Hematopoietic multipotent progenitor cell treated with erythropoietin and hydrocortisone succinate and interleukin-3 and kit ligand, for 17 days (in vitro differentiated cells): ENCODE results near the gene HIP1R.
A peak's percentile ranks its signal among the peaks of the same experiment; 100 is the strongest.
"Not testable (repeated sequence)": the region's sequence is repeated elsewhere in the genome, so short reads cannot be mapped to it uniquely, and the experiment has no call there.

Experiments
- DNase-seq: peaks from one replicate; pipeline ENCODE4 v3.0.0-alpha.2; 2015; ENCODE audit warnings: low spot score

HIP1R gene, protein sequence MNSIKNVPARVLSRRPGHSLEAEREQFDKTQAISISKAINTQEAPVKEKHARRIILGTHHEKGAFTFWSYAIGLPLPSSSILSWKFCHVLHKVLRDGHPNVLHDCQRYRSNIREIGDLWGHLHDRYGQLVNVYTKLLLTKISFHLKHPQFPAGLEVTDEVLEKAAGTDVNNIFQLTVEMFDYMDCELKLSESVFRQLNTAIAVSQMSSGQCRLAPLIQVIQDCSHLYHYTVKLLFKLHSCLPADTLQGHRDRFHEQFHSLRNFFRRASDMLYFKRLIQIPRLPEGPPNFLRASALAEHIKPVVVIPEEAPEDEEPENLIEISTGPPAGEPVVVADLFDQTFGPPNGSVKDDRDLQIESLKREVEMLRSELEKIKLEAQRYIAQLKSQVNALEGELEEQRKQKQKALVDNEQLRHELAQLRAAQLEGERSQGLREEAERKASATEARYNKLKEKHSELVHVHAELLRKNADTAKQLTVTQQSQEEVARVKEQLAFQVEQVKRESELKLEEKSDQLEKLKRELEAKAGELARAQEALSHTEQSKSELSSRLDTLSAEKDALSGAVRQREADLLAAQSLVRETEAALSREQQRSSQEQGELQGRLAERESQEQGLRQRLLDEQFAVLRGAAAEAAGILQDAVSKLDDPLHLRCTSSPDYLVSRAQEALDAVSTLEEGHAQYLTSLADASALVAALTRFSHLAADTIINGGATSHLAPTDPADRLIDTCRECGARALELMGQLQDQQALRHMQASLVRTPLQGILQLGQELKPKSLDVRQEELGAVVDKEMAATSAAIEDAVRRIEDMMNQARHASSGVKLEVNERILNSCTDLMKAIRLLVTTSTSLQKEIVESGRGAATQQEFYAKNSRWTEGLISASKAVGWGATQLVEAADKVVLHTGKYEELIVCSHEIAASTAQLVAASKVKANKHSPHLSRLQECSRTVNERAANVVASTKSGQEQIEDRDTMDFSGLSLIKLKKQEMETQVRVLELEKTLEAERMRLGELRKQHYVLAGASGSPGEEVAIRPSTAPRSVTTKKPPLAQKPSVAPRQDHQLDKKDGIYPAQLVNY

DNA sequence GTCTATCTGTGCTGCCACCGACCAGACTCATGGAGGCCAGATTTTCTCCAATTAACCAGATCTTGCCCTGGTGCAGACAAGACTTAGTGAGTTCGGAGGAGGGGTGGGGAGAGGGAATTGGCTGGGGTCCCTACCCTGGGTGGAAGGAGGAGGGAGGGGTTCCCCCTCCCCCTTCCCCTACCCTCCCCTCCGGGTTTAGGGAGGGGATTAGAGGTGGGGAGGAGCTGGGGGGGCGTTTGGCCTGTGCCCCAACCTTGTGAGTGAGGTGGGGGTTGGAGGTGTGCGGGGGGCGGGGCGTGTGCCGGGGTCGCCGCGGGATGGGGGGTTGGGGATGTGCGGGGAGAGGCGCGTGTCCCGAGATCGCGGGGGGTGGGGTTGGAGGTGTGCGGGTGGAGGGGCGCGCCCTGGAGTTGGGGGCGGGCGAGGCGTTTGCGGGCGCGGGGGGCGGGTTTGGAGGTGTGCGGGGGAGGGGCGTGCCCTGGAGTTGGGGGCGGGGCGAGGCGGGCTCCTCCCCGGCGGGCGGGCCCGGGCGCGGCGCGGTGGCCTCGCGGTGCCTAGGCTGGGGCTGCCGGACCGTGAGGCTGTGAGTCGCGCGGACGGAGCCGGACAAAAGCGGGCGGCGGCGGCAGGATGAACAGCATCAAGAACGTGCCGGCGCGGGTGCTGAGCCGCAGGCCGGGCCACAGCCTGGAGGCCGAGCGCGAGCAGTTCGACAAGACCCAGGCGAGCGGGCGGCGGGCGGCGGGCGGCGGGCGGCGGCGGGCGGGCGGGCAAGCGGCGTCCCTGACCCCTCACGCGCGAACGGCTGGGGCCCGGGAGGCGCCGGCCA, at the start of gene HIP1R:
Gene HIP1R (plus strand): TSS at position 537 of the 829 bp plus-strand sequence. CDS start 94 bp downstream, at position 631.
- DNase-seq: peak; percentile 30

- no peak for DNase-seq
Measured at GRCh38 chr12:122785503-122785902, 49.8 kb upstream of the HIP1R start.

DNA sequence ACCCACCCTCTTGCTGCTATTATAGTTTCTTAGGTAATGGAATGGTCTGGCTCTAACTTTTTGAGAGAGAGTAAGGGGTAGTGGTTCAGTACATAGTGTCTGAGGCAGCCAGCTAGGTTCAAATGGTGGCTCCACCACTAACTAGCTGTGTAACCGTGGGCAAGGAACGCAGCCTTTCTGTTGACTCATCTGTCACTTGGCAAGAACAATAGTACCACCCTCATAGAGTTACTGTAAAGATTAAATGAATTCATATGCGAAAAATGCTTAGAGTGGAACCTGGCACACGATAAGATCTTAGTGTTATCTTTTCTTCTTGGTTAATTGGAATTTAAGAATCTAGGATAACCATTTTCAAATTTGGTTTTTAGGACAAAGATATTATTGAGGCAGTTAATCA, 46.9 kb upstream of the HIP1R start:
- no peak for DNase-seq

GRCh38 chr12:122789637-122790036, 45.6 kb upstream of the HIP1R start:
- no peak for DNase-seq

DNA sequence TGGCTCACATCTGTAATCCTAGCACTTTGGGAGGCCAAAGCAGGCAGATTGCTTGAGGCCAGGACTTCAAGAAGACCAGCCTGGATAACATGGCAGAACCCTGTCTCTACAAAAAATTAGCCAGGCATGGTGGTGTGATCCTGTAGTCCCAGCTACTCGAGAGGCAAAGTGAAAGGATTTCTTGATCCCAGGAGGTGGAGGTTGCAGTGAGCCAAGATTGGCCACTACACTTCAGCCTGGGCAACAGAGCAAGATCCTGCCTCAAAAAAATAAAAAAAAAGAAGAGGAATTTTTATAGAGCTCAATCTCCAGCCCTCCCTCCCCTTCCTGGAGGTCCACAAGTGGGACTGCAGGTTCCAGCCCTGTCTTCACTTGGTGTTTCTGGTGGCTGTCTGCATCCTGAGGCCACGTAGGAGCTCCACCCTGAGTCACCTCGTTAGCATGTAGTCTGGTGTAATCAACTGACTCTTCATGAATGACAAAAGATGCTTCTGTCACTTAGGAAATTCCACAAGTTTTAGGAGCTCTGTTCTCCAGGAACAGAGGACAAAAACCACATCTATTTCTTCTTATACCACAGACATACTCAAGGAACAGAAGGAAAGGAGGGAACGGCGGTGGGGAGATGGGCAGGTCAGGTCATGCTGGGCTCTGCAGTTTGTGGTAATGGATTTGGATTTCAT, 44.7 kb upstream of the HIP1R start:
- no peak for DNase-seq

DNA sequence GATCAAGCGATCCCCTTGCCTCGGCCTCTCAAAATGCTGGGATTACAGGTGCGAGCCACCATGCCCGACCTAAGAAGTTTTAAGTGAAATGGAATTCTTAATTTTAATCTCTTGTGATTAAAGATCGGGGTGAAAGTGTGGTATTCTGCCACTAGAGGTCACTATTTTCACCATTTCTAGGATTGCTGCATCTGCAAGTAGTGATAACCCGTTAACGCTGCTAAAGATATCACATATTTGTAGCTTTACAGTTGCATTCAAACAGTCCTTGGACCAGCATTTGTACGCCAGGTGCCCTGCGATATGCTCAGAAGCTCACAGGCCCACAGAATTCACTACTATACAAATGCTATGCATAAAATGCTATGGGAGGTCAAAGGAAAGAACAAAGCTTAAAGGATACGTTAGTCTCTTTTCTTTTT, 41.6 kb upstream of the HIP1R start:
- peak; percentile 79 for DNase-seq

DNA sequence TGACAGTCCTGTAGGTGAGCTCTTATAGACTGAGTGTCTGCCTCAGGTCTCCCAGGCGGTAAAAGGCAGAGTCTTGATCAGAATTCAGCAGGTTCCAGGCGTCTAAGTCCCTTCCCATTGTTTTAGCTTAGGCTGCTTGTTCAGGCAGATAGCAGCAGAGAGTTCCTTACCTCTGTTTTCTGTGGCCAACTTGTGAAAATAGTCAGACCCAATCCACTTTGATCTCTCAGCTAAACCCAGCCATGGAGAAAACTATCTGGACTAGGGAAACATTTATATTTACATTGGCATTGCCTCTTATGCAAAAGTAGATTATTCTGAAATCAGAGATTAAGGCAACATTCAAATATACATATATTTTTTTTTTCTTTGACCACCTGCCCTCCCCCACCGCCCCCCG, 39.5 kb upstream of the HIP1R start:
- no peak for DNase-seq

DNA sequence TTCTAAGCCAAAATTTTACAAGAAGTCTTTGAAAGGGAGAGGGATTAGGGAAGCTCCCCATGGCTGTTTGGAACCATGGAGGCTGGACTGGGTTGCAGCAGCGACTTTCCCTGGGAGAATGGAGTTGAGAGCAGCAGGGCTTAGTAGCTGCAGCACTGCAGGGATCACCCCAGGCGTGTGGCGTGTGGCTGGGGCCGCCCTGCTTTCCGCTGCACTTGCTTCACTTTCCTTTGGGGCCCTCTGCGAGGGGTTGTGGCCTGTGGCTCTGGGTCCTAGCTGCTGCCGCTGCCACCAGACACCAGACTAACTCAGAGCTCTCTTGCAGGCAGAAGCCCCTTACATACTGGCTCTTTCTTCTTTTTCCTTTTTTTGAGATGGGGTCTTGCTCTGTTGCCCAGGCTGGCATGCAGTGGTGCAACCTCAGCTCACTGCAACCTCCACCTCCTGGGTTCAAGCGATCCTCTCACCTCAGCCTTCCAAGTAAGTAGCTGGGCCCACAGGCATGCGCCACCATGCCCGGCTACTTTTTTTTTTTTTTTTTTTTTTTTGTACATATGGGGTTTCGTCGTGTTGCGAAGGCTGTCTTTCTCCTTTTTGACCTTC, 35.5 kb upstream of the HIP1R start:
- DNase-seq: no peak

GRCh38 chr12:122803937-122804336, 31.3 kb upstream of the HIP1R start:
- DNase-seq: no peak

- not testable (repeated sequence) for DNase-seq
Measured at GRCh38 chr12:122804957-122805356, 30.3 kb upstream of the HIP1R start.

- DNase-seq: no peak
Measured at GRCh38 chr12:122807651-122808050, 27.6 kb upstream of the HIP1R start.

DNA sequence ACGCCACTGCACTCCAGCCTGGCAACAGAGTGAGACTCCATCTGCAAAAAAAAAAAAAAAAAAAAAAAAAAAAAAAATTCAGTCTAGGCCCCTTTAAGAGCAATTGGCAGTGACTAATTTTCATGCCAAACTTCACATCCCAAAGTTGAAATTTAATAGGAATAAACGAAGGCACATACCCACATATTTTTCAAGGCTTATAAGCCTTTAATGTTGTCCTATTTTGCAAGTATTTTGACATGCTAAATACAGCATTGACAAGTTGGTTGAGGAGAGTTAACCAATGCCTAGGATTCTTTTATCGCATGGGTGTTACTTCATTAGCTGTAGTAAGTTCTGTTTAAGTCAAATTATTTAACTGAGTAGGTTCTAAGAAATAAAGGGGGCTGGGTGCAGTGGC, 23.5 kb upstream of the HIP1R start:
- DNase-seq: no peak

DNA sequence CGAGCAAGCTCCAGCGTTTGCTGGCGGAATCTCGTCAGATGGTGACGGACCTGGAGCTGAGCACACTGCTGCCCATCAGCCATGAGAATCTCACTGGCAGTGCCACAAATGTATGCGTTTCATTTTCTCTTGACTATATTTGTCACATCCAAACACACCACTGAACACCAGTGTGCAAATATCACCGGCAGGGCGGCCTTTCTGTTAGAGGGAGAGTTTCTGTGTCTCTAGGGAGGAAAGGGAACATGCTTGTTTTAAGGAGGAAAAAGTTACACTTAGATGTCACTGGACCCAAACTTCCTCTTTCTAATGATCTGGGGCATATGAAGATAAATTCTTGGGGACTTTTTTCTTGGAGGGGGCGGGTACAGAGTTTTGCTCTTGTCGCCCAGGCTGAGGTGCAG, 21.9 kb upstream of the HIP1R start:
- DNase-seq: no peak

DNA sequence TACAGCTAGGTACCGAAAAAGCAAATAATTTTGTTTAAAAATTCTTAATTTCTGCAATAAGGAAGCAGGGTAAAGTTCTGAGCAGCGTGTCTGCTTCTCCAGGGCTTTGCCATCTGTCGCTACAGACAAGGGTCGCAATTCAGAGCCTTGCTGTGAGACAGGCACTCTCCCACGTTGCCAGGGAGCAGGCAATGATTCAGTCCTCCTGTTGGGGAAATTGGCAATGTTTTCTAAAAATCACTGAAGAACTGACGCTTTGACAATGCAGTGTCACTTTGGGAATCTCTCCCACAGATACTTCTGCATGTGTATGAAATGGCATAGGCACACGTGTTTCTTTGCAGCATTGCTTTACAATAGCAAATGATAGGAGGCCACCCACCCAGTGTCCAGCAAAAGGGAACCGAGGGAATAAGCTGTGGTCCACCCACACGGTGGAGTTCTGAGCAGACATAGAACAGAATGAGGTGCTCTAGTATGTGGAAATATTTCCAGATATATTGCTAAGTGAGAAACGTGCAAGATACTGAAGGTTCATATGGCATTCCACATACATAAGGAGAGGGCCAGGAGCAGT, 16.0 kb upstream of the HIP1R start:
- DNase-seq: no peak

GRCh38 chr12:122820138-122820537, 15.1 kb upstream of the HIP1R start:
- no peak for DNase-seq

- DNase-seq: no peak
Measured at GRCh38 chr12:122820838-122821271, 14.4 kb upstream of the HIP1R start.

DNA sequence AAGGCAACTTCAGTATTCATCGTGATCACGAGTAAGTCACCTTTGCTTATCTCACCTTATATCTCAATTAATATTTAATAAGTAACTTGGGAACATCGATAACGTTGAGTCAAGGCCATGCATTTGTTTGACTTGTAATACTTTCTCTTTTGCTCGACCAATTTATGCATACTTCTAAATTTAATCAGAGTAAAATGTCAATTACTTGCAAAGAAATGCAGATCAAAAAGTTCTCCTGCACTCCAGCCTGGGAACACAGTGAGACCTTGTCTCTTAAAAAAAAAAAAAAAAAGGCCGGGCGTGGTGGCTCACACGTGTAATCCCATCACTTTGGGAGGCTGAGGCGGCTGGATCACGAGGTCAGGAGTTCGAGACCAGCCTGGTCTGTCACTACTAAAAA, 11.8 kb upstream of the HIP1R start:
- DNase-seq: no peak

DNA sequence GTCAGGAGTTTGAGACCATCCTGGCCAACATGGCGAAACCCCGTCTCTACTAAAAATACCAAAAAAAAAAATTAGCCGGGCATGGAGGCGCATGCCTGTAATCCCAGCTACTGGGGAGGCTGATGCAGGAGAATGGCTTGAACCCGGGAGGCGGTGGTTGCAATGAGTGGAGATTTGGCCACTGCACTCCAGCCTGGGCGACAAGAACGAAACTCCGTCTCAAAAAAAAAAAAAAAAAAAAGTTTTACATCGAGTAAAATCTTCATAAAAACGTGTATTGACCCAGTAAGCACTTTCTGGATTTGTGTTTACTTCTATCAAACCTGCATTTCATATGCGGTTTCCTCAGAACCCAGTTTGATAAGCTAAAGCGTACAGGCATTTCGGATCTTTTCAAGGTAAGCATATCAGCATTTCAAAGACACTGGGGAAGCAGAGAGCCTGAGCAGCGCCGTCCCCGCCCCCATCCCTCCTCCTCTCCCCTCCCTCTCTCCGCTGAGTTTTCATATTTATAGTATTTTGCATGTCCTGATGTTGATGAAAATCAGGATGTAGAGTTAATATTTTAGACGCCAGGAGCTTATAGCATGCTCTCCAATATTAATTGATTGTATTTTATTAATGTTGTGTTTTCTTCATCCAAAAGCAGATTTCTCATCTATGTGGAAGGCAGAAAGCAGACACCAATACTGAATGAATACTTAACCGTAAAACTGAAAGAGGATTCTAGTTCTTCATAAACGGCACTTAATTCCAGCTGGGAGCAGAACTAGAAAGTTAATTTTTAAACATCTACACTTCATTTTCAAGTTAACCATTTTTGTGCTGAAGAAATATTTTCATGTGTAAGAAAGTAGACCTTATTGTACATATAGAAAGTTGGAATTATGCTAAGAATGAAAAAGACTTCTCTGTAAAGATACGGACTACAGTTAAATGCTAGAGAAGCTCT, 9.2 kb upstream of the HIP1R start:
- DNase-seq: no peak

DNA sequence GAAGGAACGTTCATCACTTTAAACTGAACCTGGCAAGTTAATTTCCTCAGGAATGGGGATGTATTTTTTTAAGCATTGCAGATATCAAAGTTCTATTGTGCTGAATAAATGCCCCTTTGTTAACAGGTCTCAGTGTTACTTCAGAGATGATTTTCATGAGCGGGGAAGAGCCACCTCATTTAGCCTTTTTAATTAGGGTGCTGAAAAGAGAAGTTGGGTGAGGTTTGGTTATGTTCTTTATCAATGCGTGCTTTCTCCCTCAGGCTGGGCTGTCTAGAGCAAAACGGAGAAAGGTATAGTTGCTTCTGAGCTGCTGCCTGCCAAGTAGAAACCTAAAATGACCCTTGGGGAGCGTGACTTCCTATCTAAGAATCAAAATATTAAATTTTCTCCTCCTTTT, 8.0 kb upstream of the HIP1R start:
- no peak for DNase-seq
